Measurements from ENCODE around the gene SLC25A13.
"Not testable (repeated sequence)": the region's sequence is repeated elsewhere in the genome, so short reads cannot be mapped to it uniquely, and the experiment has no call there.

The SLC25A13 gene

GRCh38 chr7:96297876-96298275 is 24.0 kb downstream of the SLC25A13 start:
- no peak for DNase-seq (ENCODE audit: low spot score)

GRCh38 chr7:96297446-96297845 is 24.5 kb downstream of the SLC25A13 start:
- not testable (repeated sequence) for DNase-seq (ENCODE audit: low spot score)

GRCh38 chr7:96293911-96294310 is 28.0 kb downstream of the SLC25A13 start:
- DNase-seq (ENCODE audit: low spot score): not testable (repeated sequence)

- DNase-seq (ENCODE audit: low spot score): no peak
Measured at GRCh38 chr7:96287559-96287958, 34.3 kb downstream of the SLC25A13 start.

GRCh38 chr7:96287132-96287531 is 34.8 kb downstream of the SLC25A13 start:
- no peak for DNase-seq (ENCODE audit: low spot score)

- DNase-seq (ENCODE audit: low spot score): no peak
Measured at GRCh38 chr7:96285579-96285978, 36.3 kb downstream of the SLC25A13 start.

GRCh38 chr7:96284835-96285234 is 37.1 kb downstream of the SLC25A13 start:
- DNase-seq (ENCODE audit: low spot score): no peak

GRCh38 chr7:96284240-96284639 is 37.7 kb downstream of the SLC25A13 start:
- DNase-seq (ENCODE audit: low spot score): no peak

GRCh38 chr7:96282835-96283234 is 39.1 kb downstream of the SLC25A13 start:
- no peak for DNase-seq (ENCODE audit: low spot score)

- DNase-seq (ENCODE audit: low spot score): no peak
Measured at GRCh38 chr7:96277921-96278320, 44.0 kb downstream of the SLC25A13 start.

GRCh38 chr7:96276019-96276418 is 45.9 kb downstream of the SLC25A13 start:
- DNase-seq (ENCODE audit: low spot score): no peak

GRCh38 chr7:96273716-96274115 is 48.2 kb downstream of the SLC25A13 start:
- DNase-seq (ENCODE audit: low spot score): no peak

- peak; percentile 32 for DNase-seq (ENCODE audit: low spot score)
Measured at GRCh38 chr7:96269246-96269994, 52.5 kb downstream of the SLC25A13 start.

- DNase-seq (ENCODE audit: low spot score): no peak
Measured at GRCh38 chr7:96266580-96266979, 55.3 kb downstream of the SLC25A13 start.

GRCh38 chr7:96266015-96266414 is 55.9 kb downstream of the SLC25A13 start:
- no peak for DNase-seq (ENCODE audit: low spot score)

- no peak for DNase-seq (ENCODE audit: low spot score)
Measured at GRCh38 chr7:96253964-96254363, 67.9 kb downstream of the SLC25A13 start.

- DNase-seq (ENCODE audit: low spot score): peak; percentile 78
Measured at GRCh38 chr7:96253441-96253840, 68.5 kb downstream of the SLC25A13 start.

GRCh38 chr7:96250776-96251361 is 71.0 kb downstream of the SLC25A13 start:
- DNase-seq (ENCODE audit: low spot score): no peak

GRCh38 chr7:96248405-96248804 is 73.5 kb downstream of the SLC25A13 start:
- DNase-seq (ENCODE audit: low spot score): no peak

- no peak for DNase-seq (ENCODE audit: low spot score)
Measured at GRCh38 chr7:96246919-96247318, 75.0 kb downstream of the SLC25A13 start.

- no peak for DNase-seq (ENCODE audit: low spot score)
Measured at GRCh38 chr7:96244992-96245292, 77.0 kb downstream of the SLC25A13 start.

GRCh38 chr7:96244244-96244991 is 77.5 kb downstream of the SLC25A13 start:
- no peak for DNase-seq (ENCODE audit: low spot score)

GRCh38 chr7:96243241-96243640 is 78.7 kb downstream of the SLC25A13 start:
- DNase-seq (ENCODE audit: low spot score): no peak
